HepG2 (cell line): ENCODE measurements around the gene SART1. TPM values are rescaled to one million over a fixed set of nuclear protein-coding genes. Genes with fewer than 3 reads are reported as not detected.

Experiments used
- CSRNP2 ChIP-seq: sonication (generic); formaldehyde crosslinking; conservative IDR thresholded peaks from 2 replicates; pipeline ENCODE4 v1.8.0; 2022; ENCODE audit warnings: low read depth, missing genetic modification reagents
- DMAP1 ChIP-seq: IDR thresholded peaks from 2 replicates; pipeline ENCODE4 v1.6.1; 2016
- FOXC1 ChIP-seq: sonication (generic); formaldehyde crosslinking; IDR thresholded peaks from 2 replicates; pipeline ENCODE4 v1.8.0; 2022; ENCODE audit warnings: mild to moderate bottlenecking, missing genetic modification reagents, borderline replicate concordance
- GTF3A ChIP-seq: sonication (generic); formaldehyde crosslinking; conservative IDR thresholded peaks from 2 replicates; pipeline ENCODE4 v1.4.0; 2020; ENCODE audit warnings: mild to moderate bottlenecking, missing genetic modification reagents
- GZF1 ChIP-seq: sonication (generic); formaldehyde crosslinking; IDR thresholded peaks from 2 replicates; pipeline ENCODE4 v1.5.1; 2020; ENCODE audit warnings: mild to moderate bottlenecking, missing genetic modification reagents
- KDM6A ChIP-seq: IDR thresholded peaks from 2 replicates; pipeline ENCODE4 v1.6.1; 2016; ENCODE audit warnings: low read depth
- LCORL ChIP-seq, 2 experiments: fragments of 450-650 bp in 1 of 2; sonication (generic) in 1 of 2; formaldehyde crosslinking in 1 of 2; IDR thresholded peaks; 2 replicates each; pipeline versions ENCODE4 v1.5.0 to v1.6.1; 2017 to 2020; ENCODE audit warnings: antibody characterized with exemption in 1 of 2, missing genetic modification reagents in 1 of 2
- MXI1 ChIP-seq: IDR thresholded peaks from 3 replicates; pipeline ENCODE4 v1.6.1; 2012; ENCODE audit warnings: low read depth, low read length, inconsistent platforms, borderline replicate concordance
- MYPOP ChIP-seq: sonication (generic); formaldehyde crosslinking; IDR thresholded peaks from 2 replicates; pipeline ENCODE4 v1.8.1; 2023; ENCODE audit warnings: mild to moderate bottlenecking, moderate library complexity, missing genetic modification reagents
- PHF21A ChIP-seq: sonication (generic); formaldehyde crosslinking; IDR thresholded peaks from 2 replicates; pipeline ENCODE4 v1.5.0; 2020; ENCODE audit warnings: mild to moderate bottlenecking, missing genetic modification reagents
- POLR2G ChIP-seq: fragments of 200-400 bp; formaldehyde crosslinking; IDR thresholded peaks from 2 replicates; pipeline ENCODE4 v1.6.1; 2018; ENCODE audit warnings: mild to moderate bottlenecking, low read depth, low read length, moderate library complexity
- REPIN1 ChIP-seq: sonication (generic); formaldehyde crosslinking; IDR thresholded peaks from 2 replicates; pipeline ENCODE4 v1.8.0; 2022; ENCODE audit warnings: missing genetic modification reagents, low read depth, mild to moderate bottlenecking, borderline replicate concordance
- SRY ChIP-seq: sonication (generic); formaldehyde crosslinking; IDR thresholded peaks from 2 replicates; pipeline ENCODE4 v1.8.0; 2022; ENCODE audit warnings: mild to moderate bottlenecking, missing genetic modification reagents
- TFE3 ChIP-seq: IDR thresholded peaks from 2 replicates; pipeline ENCODE4 v1.6.1; 2016
- TRIM24 ChIP-seq: sonication (generic); formaldehyde crosslinking; IDR thresholded peaks from 2 replicates; pipeline ENCODE4 v1.8.0; 2022; ENCODE audit warnings: mild to moderate bottlenecking, missing genetic modification reagents
- TSC22D2 ChIP-seq: sonication (generic); formaldehyde crosslinking; IDR thresholded peaks from 2 replicates; pipeline ENCODE4 v1.5.1; 2020; ENCODE audit warnings: missing genetic modification reagents, mild to moderate bottlenecking, borderline replicate concordance
- ZEB1 ChIP-seq: IDR thresholded peaks from 2 replicates; pipeline ENCODE4 v1.6.1; 2012; ENCODE audit warnings: mild to moderate bottlenecking, low read depth, inconsistent platforms; ENCODE audit not compliant: insufficient replicate concordance
- ZFP91 ChIP-seq: sonication (generic); formaldehyde crosslinking; IDR thresholded peaks from 2 replicates; pipeline ENCODE4 v1.9.0; 2022; ENCODE audit warnings: missing genetic modification reagents, mild to moderate bottlenecking, borderline replicate concordance
- ZNF552 ChIP-seq: sonication (generic); formaldehyde crosslinking; IDR thresholded peaks from 2 replicates; pipeline ENCODE4 v1.9.0; 2022; ENCODE audit warnings: missing genetic modification reagents, mild to moderate bottlenecking, borderline replicate concordance
- ZNF562 ChIP-seq: sonication (generic); formaldehyde crosslinking; IDR thresholded peaks from 2 replicates; pipeline ENCODE4 v1.8.0; 2022; ENCODE audit warnings: missing genetic modification reagents, borderline replicate concordance
- ZNF564 ChIP-seq: sonication (generic); formaldehyde crosslinking; IDR thresholded peaks from 2 replicates; pipeline ENCODE4 v1.8.1; 2023; ENCODE audit warnings: mild to moderate bottlenecking, missing genetic modification reagents
- ZNF577 ChIP-seq: sonication (generic); formaldehyde crosslinking; IDR thresholded peaks from 2 replicates; pipeline ENCODE4 v1.4.0; 2020; ENCODE audit warnings: mild to moderate bottlenecking, low read depth, missing genetic modification reagents, borderline replicate concordance
- ZNF790 ChIP-seq: sonication (generic); formaldehyde crosslinking; IDR thresholded peaks from 2 replicates; pipeline ENCODE4 v1.8.0; 2022; ENCODE audit warnings: missing genetic modification reagents, mild to moderate bottlenecking, borderline replicate concordance
- ZSCAN31 ChIP-seq: sonication (generic); formaldehyde crosslinking; IDR thresholded peaks from 2 replicates; pipeline ENCODE4 v1.5.0; 2020; ENCODE audit warnings: low read depth, mild to moderate bottlenecking, missing genetic modification reagents
- polyA plus RNA-seq, 8 experiments: library from polyadenylated mRNA; depleted of rRNA in 3 of 8; stranded (reverse) in 7 of 8; unstranded in 1 of 8; fragments of >200 nt; fragmentation: Illumina TruSeq in 4 of 8; extraction: Trizol in 4 of 8; gene quantifications; 2 replicates each; pipeline versions ENCODE4 v1.2.1 to v1.2.3, GENCODE V29; 2011 to 2016; ENCODE audit warnings: low read depth in 4 of 8, missing spikeins in 1 of 8, mixed read lengths in 1 of 8; ENCODE audit not compliant: insufficient read depth in 1 of 8
- total RNA-seq, 5 experiments: library from RNA; depleted of rRNA; stranded (reverse); fragments of >200 nt; fragmentation: Illumina TruSeq; extraction: Trizol; gene quantifications; 2 replicates each; pipeline ENCODE4 v1.2.3, GENCODE V29; 2016; ENCODE audit warnings: low read depth in 1 of 5

SART1 gene
- total and polyA plus RNA-seq, 2 of the 13 experiments (the other 11 are each of a cell fraction or from before 2014, with no cell fraction given), result 11.3 to 22.5 TPM

GRCh38 chr11:66001942-66002647 lies 40.6 kb downstream of the SART1 start, which contains the start of the genes BANF1 and EIF1AD (continued):
- peak; percentile 93 for TF ChIP-seq PHF21A (CRISPR knock-in tag)
- TF ChIP-seq DMAP1 (CRISPR knock-in tag), result peak; percentile 95
- no peak for TF ChIP-seq ZNF577 (CRISPR knock-in tag)
- peak; percentile 88 for TF ChIP-seq POLR2G
- TF ChIP-seq ZNF562 (CRISPR knock-in tag), result no peak
- TF ChIP-seq REPIN1 (CRISPR knock-in tag), result peak; percentile 84
- peak; percentile 61 for TF ChIP-seq ZSCAN31 (CRISPR knock-in tag)
- peak; percentile 78; the same call in 1 of the 2 replicates for TF ChIP-seq ZNF564 (CRISPR knock-in tag)
- 0 out of 2 replicates have a peak, but pooled peaks have one; percentile 43 for TF ChIP-seq KDM6A (CRISPR knock-in tag)
- TF ChIP-seq ZNF790 (CRISPR knock-in tag), result peak; percentile 50; the same call in 1 of the 2 replicates
- TF ChIP-seq LCORL (IDR thresholded peaks at IDR 0.05), result no peak
- peak; percentile 66 for TF ChIP-seq LCORL (CRISPR knock-in tag; IDR thresholded peaks at IDR 0.05)
- TF ChIP-seq FOXC1 (CRISPR knock-in tag), result peak; percentile 77
- no peak for TF ChIP-seq GZF1
- TF ChIP-seq TFE3 (CRISPR knock-in tag), result 0 out of 2 replicates have a peak, but pooled peaks have one; percentile 51
- TF ChIP-seq SRY, result peak; percentile 75; the same call in 1 of the 2 replicates
- TF ChIP-seq MXI1, result peak; percentile 68; the same call in 1 of the 3 replicates
- 0 out of 2 replicates have a peak, but pooled peaks have one; percentile 51 for TF ChIP-seq CSRNP2
- peak; percentile 91 for TF ChIP-seq GTF3A (CRISPR knock-in tag)
- TF ChIP-seq ZEB1, result peak; percentile 73
- TF ChIP-seq TRIM24 (CRISPR knock-in tag), result no peak
- TF ChIP-seq ZNF552 (CRISPR knock-in tag), result peak; percentile 71; the same call in 1 of the 2 replicates
- no peak for TF ChIP-seq MYPOP (CRISPR knock-in tag)
- 0 out of 2 replicates have a peak, but pooled peaks have one; percentile 63 for TF ChIP-seq TSC22D2 (CRISPR knock-in tag)
- TF ChIP-seq ZFP91, result peak; percentile 98
